Measurements from ENCODE around the gene ZDHHC4.

Gene ZDHHC4

DNA sequence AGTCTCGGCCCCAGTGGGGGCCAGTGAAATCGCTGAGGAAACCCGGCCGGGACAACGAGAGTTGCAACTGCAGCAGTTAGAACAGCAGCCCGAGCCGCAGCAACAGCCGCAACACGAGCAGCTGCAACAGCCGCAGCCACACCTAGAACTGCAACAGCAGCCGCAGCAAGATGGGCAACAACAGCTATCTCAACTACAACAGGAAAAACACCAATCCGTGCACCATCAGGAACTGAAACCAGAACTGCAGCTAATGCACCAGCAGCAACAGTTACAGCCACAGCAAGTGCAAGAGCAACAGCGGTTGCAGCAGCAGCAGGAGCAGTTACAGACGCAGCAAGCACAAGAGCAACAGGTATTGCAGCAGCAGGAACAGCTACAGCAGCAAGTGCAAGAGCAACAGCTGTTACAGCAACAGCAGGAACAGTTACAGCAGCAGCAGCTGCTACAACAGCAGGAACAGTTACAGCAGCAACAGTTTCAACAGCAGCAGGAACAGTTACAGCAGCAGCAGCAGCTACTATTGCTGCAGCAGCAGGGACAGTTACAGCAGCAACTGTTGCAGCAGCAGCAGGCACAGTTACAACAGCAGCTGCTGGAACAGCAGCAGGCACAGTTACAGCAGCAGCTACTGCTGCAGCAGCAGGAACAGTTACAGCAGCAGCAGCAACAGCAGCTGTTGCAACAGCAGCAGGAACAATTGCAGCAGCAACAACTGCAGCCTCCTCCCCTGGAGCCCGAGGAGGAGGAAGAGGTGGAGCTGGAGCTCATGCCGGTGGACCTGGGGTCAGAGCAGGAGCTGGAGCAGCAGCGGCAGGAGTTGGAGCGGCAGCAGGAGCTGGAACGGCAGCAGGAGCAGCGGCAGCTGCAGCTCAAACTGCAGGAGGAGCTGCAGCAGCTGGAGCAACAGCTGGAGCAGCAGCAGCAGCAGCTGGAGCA, 44.2 kb downstream of the ZDHHC4 start:
- DNase-seq (ENCODE audit: low spot score) = no peak
- TF ChIP-seq, protein P1, sequence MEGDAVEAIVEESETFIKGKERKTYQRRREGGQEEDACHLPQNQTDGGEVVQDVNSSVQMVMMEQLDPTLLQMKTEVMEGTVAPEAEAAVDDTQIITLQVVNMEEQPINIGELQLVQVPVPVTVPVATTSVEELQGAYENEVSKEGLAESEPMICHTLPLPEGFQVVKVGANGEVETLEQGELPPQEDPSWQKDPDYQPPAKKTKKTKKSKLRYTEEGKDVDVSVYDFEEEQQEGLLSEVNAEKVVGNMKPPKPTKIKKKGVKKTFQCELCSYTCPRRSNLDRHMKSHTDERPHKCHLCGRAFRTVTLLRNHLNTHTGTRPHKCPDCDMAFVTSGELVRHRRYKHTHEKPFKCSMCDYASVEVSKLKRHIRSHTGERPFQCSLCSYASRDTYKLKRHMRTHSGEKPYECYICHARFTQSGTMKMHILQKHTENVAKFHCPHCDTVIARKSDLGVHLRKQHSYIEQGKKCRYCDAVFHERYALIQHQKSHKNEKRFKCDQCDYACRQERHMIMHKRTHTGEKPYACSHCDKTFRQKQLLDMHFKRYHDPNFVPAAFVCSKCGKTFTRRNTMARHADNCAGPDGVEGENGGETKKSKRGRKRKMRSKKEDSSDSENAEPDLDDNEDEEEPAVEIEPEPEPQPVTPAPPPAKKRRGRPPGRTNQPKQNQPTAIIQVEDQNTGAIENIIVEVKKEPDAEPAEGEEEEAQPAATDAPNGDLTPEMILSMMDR (IDR thresholded peaks at IDR 0.05; ENCODE audit: extremely low read depth, missing control alignments) = no peak

DNA sequence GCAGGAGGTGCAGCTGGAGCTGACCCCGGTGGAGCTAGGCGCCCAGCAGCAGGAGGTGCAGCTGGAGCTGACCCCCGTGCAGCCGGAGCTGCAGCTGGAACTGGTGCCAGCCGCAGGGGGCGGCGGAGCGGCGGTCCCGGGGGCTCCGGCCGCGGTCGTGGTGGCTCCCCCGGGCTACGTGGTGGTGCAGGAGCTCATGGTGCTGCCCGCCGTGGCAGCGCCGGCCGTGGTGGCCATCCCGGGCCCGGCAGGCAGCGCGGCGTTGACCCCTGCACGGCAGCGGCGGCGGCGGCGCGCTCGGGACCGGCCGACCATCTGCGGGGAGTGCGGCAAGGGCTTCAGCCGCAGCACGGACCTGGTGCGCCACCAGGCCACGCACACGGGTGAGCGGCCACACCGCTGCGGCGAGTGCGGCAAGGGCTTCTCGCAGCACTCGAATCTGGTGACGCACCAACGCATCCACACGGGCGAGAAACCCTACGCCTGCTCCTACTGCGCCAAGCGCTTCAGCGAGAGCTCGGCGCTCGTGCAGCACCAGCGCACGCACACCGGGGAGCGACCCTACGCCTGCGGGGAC, 45.0 kb downstream of the ZDHHC4 start:
- no peak for DNase-seq (ENCODE audit: low spot score)
- TF ChIP-seq, protein P1 (IDR thresholded peaks at IDR 0.05; ENCODE audit: extremely low read depth, missing control alignments) = no peak

DNA sequence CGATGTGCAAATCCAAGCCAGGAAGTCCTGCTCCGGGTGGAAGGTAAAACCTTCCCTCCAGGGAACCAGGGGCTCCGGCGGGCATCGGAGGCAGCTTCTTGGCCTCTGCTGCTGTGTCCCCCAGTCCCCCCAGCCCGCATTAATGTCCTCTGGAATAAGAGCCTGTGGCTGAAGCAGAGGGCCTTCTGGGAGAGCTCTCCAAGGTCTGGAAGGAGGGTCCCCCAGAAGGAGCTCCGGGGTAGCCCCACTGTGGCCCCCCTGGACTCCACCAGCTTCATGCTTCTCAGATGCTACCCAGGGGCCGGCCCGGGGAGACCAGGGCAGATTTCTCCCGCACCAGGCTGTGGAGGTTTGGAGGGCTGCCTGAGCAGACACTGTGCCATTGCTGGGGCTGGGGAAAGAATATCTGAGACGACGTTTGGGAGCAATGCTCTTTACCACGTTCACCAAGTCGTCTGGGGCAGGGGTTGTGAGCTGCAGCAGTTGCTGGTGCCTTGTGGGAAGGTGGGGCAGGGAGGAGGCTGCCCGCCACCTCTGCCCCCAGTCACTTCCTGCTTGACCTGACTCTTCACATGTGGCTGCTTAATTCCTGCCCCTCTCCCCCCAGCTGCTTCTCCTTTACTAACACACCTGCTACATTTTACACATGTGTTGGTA, 46.5 kb downstream of the ZDHHC4 start:
- TF ChIP-seq, protein P1 (IDR thresholded peaks at IDR 0.05; ENCODE audit: extremely low read depth, missing control alignments) = no peak
- peak; percentile 69 for DNase-seq (ENCODE audit: low spot score)

DNA sequence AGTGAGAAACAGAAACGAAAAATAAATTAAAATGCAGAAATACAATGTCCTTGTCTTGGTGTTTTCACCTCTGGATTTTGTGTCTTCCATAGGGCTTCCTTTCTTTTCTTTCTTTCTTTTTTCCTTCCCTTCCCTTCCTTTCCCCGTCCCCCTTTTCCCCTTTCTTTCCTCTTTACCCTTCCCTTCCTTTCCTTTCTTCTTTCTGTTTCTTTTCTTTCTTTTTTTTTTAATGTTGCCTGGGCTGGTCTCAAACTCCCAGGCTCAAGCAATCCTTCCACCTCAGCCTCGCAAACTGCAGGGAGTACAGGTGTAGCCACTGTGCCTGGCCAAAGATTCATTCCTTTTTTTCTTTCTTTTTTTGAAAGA, 47.0 kb downstream of the ZDHHC4 start:
- no peak for DNase-seq (ENCODE audit: low spot score)
- TF ChIP-seq, protein P1 (IDR thresholded peaks at IDR 0.05; ENCODE audit: extremely low read depth, missing control alignments) = no peak

DNA sequence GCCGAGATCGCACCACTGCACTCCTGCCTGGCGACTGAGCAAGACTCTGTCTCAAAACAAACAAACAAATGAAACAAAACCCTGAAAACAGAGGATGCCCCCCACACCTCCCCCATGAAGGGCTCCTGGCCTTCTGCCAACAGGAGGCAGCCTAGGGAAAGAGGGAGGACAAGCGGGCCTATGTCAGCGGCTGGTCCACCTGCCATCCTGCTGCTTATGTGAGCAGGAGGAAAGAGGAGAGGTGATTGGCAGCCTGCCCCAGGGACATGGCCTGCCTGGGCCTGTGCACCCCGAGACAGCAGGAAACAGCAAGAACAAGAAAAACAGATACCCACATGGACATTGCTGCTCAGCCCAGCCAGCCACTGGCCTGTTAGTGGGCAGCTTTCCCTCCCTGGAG, 50.8 kb downstream of the ZDHHC4 start:
- TF ChIP-seq, protein P1 (IDR thresholded peaks at IDR 0.05; ENCODE audit: extremely low read depth, missing control alignments) = no peak

DNA sequence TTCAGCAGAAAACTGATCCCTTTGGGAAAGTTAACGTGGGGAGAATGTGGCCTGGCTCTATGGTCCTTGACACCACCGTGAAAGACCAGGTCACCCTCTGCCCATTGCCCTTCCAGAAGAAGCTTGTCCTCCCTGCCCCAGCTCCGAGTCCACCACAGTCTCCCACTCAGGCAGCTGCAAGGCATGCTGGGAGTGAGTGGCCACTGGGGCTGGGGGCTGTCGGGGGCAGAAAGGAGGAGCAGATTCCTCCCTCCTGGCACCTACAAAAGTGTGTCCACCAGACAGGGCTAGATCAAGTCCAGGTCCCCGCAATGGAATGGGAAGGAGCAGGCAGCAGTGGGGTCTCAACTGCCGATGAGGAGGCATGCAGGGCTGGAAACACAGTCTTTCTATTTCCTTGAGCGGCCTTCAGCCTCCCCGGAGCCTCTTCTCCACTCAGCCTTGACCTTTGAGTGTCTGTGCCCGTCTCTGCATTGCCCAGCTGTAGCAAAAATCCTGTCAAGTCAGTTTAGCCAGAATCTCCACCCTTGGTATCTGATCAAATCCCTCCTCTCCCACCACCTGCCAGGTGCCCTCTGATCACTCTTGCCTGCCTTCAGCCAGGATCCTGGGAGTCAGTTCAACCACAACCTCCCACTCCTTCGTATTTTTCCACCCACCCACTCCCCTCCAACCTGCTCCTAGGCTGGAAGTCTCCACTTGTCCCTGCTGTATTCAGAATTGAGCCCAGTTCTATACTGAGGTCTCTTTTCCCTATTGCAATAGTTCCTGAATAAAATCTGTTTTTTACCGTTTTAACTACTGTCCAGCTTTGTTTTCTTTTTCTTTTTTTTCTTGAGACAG, 53.0 kb downstream of the ZDHHC4 start:
- DNase-seq (ENCODE audit: low spot score) = no peak
- TF ChIP-seq, protein P1 (IDR thresholded peaks at IDR 0.05; ENCODE audit: extremely low read depth, missing control alignments) = no peak

More for the DNA sequence above, 50.8 kb downstream of the ZDHHC4 start:
- DNase-seq (ENCODE audit: low spot score) = no peak

Data from GM20000 (cell line).